NCI-H1694 treated with DMSO at 0.1 percent for 48 hours (cell line): Measurements from ENCODE around the gene CDC6.

Source experiments
- DNase-seq: peaks from one replicate; lab custom pipeline; 2025; lab: John Stamatoyannopoulos, UW

The CDC6 gene, protein sequence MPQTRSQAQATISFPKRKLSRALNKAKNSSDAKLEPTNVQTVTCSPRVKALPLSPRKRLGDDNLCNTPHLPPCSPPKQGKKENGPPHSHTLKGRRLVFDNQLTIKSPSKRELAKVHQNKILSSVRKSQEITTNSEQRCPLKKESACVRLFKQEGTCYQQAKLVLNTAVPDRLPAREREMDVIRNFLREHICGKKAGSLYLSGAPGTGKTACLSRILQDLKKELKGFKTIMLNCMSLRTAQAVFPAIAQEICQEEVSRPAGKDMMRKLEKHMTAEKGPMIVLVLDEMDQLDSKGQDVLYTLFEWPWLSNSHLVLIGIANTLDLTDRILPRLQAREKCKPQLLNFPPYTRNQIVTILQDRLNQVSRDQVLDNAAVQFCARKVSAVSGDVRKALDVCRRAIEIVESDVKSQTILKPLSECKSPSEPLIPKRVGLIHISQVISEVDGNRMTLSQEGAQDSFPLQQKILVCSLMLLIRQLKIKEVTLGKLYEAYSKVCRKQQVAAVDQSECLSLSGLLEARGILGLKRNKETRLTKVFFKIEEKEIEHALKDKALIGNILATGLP

DNA sequence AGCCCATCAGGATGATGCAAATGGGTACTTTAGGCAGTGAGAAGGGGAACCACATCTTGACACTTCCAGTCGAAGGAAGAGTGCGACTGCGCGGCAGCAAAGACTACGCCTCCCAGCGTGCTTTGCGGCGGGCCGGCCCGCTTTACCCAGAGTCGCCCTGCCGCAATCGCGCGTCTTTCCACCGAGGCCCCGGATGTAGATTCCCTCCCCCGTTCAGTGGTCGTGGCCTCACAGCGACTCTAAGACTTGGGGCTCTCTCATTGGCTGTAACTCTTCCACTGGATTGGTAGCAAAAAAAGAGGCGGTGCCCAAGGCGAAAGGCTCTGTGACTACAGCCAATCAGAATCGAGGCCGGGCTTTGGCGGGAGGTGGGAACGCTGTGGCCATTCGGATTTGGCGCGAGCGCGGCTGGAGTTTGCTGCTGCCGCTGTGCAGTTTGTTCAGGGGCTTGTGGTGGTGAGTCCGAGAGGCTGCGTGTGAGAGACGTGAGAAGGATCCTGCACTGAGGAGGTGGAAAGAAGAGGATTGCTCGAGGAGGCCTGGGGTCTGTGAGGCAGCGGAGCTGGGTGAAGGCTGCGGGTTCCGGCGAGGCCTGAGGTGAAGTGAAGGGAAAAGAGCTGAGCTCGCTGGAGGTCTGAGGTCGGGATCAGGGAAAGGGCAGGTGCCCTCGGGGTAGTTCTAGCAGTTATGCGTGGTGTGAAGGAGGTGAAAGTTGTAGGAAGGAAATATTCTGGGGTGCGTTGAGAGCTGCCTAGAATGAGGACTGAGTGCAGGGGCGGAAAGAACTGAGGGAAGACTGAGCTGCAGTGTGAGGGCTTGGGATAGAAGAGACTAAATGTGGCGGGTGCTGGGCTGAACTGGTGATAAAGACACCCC, at the start of gene CDC6:
Gene CDC6, plus strand, starts transcription at position 386 of the 876 bp plus-strand sequence. CDS start 1,542 bp downstream, outside the sequence.
- peak; percentile 99 for DNase-seq

DNA sequence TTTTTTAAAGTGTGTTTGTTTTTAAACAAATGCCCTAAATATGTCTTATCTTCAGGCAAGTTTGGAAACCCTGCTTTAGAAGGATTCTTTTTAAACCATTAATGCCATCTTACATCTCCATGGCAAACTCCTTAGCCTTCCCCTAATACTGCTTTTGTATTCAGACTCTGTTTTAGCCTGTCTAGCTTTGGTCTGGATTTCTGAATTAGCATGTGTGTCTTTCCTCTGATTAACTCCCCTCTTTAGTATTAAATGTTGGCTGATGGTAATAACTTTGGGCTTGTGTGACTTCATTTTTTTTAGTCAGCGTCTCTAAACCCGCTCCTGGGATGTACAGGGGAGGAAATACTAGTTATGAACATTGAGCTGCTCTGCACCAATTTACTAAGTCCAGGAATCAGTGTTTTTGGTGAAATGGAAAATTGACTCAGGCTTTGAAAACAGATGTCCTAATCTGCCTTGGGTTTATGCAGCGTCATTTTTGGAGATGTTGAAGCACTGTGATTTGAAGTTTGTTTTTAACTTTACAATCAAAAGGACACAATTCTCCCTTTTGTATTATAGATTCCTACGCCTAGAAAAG, 46.3 kb upstream of the CDC6 start:
- DNase-seq, result no peak

GRCh38 chr17:40242774-40243173, 44.9 kb upstream of the CDC6 start:
- no peak for DNase-seq

DNA sequence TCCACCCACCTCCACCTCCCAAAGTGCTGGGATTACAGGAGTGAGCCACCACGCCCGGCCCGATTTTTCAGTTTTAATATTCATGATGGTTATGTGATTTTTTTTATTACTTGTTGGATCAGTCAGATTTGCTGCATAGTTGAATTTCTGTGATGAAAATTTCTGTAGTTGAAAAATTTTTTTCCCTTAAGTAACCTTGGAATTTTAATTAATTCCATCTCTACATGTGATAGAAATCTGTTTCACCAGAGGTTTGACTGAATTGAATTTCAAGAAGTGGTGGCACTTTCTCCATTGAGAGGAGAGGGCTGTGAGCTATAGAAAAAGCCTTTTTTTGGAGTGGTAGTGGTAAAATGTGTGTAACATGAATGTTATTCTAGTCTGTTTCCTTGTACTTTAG, 43.9 kb upstream of the CDC6 start:
- no peak for DNase-seq

GRCh38 chr17:40244255-40244654, 43.4 kb upstream of the CDC6 start:
- DNase-seq, result no peak

DNA sequence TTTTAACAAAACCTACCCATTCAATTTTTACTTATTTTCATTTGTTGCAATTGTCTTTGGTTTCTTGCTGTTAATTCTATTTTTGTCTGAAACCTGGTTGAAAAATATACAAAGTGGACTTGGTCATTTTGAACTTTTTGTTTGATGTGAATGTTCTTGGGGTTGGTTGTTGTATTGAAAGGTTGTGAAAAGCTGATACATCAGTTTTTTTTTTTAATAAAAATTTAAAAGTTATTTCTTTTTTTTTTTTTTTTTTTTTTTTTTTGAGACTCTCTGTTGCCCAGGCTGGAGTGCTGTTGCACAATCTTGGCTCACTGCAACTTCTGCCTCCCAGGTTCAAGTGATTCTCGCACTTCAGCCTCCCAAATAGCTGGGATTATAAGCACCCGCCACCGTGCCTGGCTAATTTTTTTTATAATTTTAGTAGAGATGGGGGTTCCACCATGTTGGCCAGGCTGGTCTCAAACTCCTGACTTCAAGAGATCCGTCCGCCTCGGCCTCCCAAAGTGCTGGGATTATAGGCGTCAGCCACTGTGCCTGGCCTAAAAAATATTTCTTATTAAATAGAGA, 39.7 kb upstream of the CDC6 start:
- DNase-seq, result no peak

DNA sequence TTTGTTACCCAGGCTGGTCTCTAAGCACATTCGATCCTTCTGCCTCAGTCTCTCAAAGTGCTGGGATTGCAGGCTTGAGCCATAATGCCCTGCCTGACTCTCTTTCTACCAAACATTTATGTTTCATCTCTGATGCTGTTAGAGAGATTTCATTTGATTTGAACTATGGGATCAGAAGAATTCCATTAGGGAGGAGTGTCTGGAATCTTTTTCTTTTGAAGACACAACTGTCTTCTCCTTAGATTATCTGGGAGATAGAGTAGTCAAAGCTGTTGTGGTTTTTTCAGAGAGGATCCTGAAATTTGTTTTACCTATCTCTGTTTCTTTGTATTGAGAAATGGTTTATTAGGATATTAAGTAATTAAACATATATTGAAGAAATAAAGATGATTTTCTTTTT, 39.2 kb upstream of the CDC6 start:
- no peak for DNase-seq

DNA sequence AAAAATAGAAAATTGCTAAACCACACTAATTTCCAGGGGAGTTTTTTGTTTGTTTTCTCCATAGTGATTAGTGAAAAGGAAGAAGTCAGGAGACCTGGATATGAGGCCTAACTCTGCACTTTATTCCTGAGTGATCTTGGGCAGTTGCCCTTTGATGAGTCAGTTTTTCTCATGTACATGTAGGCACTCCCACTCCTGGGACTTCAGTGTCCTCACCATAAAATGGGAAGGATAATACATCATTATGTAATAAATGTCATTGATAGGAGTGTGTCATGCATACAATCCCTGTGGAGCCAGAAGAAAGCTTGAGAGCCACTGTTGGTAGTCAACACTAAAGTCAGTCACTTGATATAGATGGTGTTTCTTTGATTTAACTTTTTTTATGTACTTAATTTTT, 36.1 kb upstream of the CDC6 start:
- no peak for DNase-seq

GRCh38 chr17:40253565-40253964, 34.1 kb upstream of the CDC6 start:
- no peak for DNase-seq

- DNase-seq, result no peak
These were observed 28.2 kb upstream of the CDC6 start for GRCh38 chr17:40259505-40259904.

DNA sequence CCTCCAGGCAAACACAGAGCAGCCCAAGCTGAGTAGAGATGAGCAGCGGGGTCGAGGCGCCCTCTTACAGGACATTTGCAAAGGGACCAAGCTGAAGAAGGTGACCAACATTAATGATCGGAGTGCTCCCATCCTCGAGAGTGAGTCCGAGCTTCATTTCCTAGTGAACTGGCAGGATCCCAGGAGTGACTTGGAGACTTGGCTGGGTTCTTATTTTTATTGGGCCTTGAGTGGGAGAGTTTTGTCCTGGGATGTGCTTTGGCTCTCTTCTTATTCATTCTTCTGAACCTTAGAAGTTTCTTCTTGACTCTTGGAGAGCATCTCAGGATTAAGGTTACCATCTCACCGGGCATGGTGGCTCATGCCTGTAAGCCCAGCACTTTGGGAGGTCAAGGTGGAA, 27.2 kb upstream of the CDC6 start:
- no peak for DNase-seq

GRCh38 chr17:40264458-40265185, 23.1 kb upstream of the CDC6 start:
- DNase-seq, result no peak

DNA sequence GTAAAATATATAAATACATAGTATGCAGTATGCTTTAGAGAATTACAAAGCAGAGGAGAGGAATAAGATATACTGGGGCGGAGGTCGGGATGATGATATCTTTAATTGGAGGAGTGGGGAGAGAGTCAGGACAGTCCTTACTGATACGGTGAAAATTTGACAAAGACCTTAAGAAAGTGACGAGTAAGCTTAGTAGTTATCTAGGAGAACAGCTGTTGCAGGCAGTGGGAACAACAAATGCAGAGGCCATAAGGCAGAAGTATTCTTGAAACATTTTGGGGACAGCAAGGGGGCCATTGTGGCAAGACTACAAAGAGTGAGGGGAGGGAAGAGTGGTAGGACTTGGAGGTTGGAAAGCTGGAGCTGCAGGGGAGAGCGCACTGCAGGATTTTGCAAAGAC, 22.3 kb upstream of the CDC6 start:
- no peak for DNase-seq

GRCh38 chr17:40266882-40267281, 20.8 kb upstream of the CDC6 start:
- DNase-seq, result no peak

DNA sequence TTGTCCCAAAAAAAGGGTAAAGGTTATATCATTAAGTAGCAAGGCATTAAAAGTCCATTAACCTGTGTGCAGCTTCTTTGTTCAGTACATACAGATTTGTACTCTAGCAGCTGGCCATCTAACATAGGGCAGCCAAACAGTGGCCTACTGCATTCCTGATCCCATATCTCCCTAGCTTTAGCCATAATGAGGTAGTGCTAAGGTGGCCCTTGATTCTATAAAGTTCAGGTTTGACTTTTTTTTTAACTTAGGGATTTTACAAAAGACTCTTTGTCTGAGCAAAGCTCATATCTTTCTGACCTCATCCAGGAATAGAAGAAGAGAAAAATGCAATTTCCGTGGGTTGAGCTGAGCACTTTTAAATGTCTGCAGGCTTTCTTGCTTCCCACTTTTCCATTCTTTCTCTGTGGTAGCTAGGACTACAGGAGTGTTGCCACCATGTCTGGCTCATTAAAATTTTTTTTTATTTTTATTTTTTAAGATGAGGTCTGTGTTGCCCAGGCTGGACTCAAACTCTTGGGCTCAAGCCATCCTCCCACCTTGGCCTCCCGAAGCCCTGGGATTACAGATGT, 19.5 kb upstream of the CDC6 start:
- DNase-seq, result no peak

DNA sequence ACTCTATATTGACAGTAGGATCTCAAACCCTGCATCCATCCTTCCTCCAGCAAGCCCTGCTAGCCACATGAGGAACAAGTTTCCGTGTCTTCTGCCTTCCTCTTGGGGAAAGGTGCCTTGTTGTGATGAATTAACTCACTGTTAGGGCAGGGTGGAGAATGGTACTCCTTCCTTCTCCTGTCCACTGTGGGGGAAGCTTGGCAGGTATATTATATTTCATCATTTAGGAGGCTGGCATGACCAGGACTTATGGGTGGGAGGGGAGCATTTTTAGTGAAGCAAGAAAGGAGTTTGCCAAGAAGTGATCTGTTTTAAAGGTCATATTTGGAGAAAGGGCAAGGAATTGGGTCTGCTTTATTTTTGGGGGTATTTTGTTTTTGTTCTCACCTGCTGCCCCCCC, 9.3 kb upstream of the CDC6 start:
- no peak for DNase-seq

DNA sequence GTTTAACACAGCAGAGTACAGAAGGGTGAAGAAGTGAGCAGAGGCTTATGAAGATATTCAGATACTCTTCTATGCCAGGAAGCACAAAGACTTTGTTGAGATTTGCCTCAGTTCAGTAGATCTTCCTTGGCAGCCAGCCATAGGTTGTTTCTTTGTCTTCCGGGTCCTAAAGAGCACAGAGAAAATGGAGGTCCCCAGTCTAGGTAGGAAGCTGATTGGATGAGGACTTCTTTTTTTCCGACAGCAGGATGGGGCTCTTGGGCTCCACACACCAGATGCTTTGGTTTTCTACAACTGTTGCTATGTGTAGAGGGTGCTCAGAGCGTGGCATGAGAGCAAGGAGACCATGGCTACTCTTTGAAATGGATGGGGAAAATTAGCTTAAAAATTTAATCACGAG, 8.3 kb upstream of the CDC6 start:
- no peak for DNase-seq

DNA sequence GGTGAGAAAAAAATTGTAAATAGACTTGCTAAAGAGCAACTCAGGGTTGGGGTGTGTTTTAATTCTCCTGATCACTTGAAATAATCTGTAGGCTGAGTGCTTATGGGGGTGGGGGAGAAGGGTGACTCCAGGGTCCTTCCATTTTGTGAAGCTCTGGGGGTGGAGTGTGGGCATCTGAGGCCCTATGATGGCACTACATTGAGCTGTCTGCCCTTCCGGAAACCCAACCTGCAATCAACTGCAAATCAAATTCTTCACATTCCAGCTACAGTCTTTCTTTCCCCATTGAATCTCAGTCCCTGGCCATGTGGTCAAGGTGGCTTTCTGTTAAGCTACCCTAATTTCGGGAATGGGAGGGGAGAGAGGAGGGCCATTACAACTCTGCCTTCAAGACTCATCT, 6.0 kb upstream of the CDC6 start:
- no peak for DNase-seq

- DNase-seq, result no peak
These were observed 4.0 kb upstream of the CDC6 start for GRCh38 chr17:40283662-40284061.

DNA sequence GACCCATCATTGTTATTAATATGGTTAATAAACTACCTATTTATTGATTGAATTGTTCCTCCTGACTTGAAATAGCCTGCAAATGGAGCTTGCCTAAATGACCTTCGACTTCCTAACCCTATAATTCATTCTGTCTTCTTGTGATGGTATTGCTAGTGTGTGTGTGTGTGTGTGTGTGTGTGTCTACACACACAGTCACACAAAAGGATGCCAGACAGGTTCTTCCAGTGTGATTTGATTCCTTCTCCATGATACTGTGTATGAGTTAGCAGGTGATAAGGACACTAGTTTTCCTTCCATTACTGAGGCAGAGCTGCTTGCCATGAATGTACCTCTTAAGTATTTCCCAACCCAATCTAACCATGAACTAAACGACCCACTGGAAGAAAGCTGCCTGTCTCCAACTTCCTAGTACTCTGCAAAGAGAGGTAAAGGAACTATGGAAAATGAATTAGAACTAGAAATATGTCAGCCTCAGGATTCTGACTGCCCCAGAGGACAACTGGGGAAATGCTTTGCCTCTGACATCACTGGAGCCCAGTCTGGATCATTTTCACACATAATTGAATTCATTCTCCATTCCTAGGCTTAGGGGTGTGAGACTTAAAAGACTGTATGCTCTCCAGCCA, 3.5 kb upstream of the CDC6 start:
- DNase-seq, result no peak

- DNase-seq, result no peak
These were observed 1.2 kb upstream of the CDC6 start for GRCh38 chr17:40286473-40286872.
